H1 (cell line): ENCODE data around the gene MSL1.

Experiments
- CEBPB ChIP-seq: IDR thresholded peaks from 2 replicates; pipeline ENCODE4 v1.6.1; 2012; ENCODE audit warnings: low read depth, low read length
- EGR1 ChIP-seq: IDR thresholded peaks from 2 replicates; pipeline ENCODE4 v1.6.1; 2011; ENCODE audit warnings: low read depth, low read length, borderline replicate concordance
- EP300 ChIP-seq, 2 experiments: IDR thresholded peaks; 1 replicate in 1 of 2; 2 replicates in 1 of 2; pipeline ENCODE4 v1.6.1; 2011 to 2012; ENCODE audit warnings: low read depth in 2 of 2, low read length in 2 of 2, mild to moderate bottlenecking in 2 of 2, borderline replicate concordance in 1 of 2, inconsistent platforms in 1 of 2, moderate library complexity in 1 of 2
- GABPA ChIP-seq: IDR thresholded peaks from 2 replicates; pipeline ENCODE4 v1.6.1; 2011; ENCODE audit warnings: mild to moderate bottlenecking, low read length, moderate library complexity, borderline replicate concordance; ENCODE audit not compliant: insufficient read depth
- HDAC2 ChIP-seq, 2 experiments: fragments of 300-600 bp in 1 of 2; sonication (generic) in 1 of 2; IDR thresholded peaks; 2 replicates each; pipeline ENCODE4 v1.6.1; 2011 to 2012; ENCODE audit warnings: low read depth in 2 of 2, low read length in 2 of 2, mild to moderate bottlenecking in 2 of 2, moderate library complexity in 2 of 2, borderline replicate concordance in 1 of 2, inconsistent platforms in 1 of 2
- JUND ChIP-seq: IDR thresholded peaks from 2 replicates; pipeline ENCODE4 v1.6.1; 2011; ENCODE audit warnings: mild to moderate bottlenecking, improper control_type of control experiment, low read length
- MAX ChIP-seq: IDR thresholded peaks from 2 replicates; pipeline ENCODE4 v1.6.1; 2012; ENCODE audit warnings: inconsistent platforms
- PHF8 ChIP-seq: fragments of 200-600 bp; sonication (generic); conservative IDR thresholded peaks from 2 replicates; pipeline ENCODE4 v1.7.1; 2012; ENCODE audit warnings: low read depth, mild to moderate bottlenecking, inconsistent platforms, low read length, moderate library complexity
- TF ChIP-seq, protein P1 (sequence below), 3 experiments: IDR thresholded peaks; 1 replicate in 2 of 3; 2 replicates in 1 of 3; pipeline versions ENCODE4 v1.5.1 to v1.6.1; 2011; ENCODE audit warnings: low read length in 3 of 3, mild to moderate bottlenecking in 3 of 3, inconsistent platforms in 2 of 3, low read depth in 1 of 3, moderate library complexity in 1 of 3; ENCODE audit not compliant: insufficient read depth in 1 of 3; ENCODE audit errors: control extremely low read depth in 1 of 3

- TF ChIP-seq PHF8 (no peak), HDAC2 (IDR thresholded peaks at IDR 0.05; ENCODE audit: borderline replicate concordance in 1 of 2, low read depth in 2 of 2, low read length in 2 of 2) (no peak), CEBPB (no peak), EGR1 (no peak), EP300 (IDR thresholded peaks at IDR 0.05; ENCODE audit: borderline replicate concordance in 1 of 2, low read depth in 2 of 2, low read length in 2 of 2) (no peak), GABPA (no peak), JUND (no peak), MAX (no peak)
- TF ChIP-seq, protein P1, sequence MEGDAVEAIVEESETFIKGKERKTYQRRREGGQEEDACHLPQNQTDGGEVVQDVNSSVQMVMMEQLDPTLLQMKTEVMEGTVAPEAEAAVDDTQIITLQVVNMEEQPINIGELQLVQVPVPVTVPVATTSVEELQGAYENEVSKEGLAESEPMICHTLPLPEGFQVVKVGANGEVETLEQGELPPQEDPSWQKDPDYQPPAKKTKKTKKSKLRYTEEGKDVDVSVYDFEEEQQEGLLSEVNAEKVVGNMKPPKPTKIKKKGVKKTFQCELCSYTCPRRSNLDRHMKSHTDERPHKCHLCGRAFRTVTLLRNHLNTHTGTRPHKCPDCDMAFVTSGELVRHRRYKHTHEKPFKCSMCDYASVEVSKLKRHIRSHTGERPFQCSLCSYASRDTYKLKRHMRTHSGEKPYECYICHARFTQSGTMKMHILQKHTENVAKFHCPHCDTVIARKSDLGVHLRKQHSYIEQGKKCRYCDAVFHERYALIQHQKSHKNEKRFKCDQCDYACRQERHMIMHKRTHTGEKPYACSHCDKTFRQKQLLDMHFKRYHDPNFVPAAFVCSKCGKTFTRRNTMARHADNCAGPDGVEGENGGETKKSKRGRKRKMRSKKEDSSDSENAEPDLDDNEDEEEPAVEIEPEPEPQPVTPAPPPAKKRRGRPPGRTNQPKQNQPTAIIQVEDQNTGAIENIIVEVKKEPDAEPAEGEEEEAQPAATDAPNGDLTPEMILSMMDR (IDR thresholded peaks at IDR 0.05; ENCODE audit: control extremely low read depth in 1 of 3, insufficient read depth in 1 of 3, low read depth in 1 of 3, low read length in 3 of 3): no peak
Measured at GRCh38 chr17:40145476-40145875, 23.7 kb downstream of the MSL1 start.
